Measurements from ENCODE around the gene NCK2.

NCK2 gene

GRCh38 chr2:105872830-105873229 is 128.1 kb downstream of the NCK2 start:
- DNase-seq (ENCODE audit: low spot score), result no peak

GRCh38 chr2:105873281-105873680 is 128.6 kb downstream of the NCK2 start:
- no peak for DNase-seq (ENCODE audit: low spot score)

- DNase-seq (ENCODE audit: low spot score), result peak; percentile 70
Observed at GRCh38 chr2:105873721-105874120, 129.0 kb downstream of the NCK2 start.

DNA sequence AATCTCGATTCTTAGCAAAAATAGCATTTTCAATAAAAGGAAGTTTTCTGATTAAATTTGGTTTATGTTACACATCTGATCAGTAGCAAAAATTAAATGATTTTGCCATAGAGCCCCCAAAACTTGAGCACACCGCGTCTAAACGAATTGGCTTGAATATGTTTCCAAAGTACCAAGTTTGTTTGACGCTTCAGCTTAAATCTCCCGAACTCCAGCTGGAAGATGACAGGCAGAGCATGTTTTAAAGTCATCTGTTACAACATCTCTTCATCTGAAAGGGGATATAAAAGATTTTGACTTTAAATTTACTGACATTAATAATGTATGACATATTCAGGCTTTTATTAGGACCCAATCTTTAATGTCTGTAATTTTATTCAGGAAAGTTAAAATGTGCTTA is 129.8 kb downstream of the NCK2 start:
- DNase-seq (ENCODE audit: low spot score), result no peak

DNA sequence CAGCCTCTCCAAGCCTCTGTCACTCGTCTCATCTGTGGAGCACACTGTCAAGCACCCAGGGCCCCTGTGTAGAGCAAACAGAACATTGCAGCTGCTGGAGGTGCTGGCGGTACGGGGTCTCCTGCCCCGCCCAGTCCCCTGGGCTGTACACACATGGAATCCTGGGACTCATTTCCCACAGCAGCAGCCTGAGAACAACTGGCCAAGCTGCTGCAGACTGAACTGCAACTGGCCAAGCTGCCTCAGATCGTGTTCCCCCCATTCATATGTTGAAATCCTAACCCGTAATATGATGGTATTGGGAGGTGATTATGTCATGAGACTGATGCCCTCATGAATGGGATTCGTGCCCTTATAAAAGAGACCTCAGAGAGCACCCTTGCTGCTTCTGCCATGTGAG is 130.5 kb downstream of the NCK2 start:
- no peak for DNase-seq (ENCODE audit: low spot score)

DNA sequence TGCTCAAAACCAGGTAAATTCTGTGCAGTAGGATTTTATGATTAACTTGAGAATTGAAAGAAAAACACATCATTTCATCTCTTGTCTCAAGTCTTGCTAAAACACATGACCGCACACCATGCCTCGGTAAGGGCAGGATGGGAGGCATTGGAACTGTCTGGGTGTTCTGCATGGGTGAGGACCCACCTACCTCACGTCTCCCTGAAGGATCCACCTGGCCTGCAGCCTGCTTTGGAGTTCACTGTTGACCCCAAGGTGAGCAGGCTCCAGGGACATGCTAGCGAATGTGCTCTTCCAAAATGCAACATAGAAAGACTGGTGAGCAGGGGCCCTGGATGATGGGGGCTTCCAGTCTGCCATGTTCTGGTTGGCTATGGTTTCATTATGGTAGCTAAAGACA is 131.5 kb downstream of the NCK2 start:
- no peak for DNase-seq (ENCODE audit: low spot score)

DNA sequence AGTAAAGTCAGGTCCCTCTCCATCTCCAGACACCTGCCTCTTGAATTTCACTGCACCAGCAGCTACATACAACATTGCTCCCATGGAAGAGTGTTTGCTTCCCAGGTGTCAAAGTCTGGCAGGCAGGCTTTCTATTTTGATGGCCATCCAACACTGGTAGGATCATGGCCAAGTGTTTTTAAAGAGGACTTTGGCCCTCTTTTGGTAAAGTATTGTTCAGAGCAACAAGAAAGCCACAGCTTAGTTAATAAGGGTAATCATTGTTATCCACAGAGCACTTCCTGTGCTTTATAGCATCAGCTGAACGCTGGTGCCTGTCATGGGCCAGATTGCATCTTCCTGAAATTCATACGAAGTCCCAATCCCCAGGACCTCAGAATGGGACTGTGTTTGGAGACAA is 133.2 kb downstream of the NCK2 start:
- DNase-seq (ENCODE audit: low spot score), result no peak

DNA sequence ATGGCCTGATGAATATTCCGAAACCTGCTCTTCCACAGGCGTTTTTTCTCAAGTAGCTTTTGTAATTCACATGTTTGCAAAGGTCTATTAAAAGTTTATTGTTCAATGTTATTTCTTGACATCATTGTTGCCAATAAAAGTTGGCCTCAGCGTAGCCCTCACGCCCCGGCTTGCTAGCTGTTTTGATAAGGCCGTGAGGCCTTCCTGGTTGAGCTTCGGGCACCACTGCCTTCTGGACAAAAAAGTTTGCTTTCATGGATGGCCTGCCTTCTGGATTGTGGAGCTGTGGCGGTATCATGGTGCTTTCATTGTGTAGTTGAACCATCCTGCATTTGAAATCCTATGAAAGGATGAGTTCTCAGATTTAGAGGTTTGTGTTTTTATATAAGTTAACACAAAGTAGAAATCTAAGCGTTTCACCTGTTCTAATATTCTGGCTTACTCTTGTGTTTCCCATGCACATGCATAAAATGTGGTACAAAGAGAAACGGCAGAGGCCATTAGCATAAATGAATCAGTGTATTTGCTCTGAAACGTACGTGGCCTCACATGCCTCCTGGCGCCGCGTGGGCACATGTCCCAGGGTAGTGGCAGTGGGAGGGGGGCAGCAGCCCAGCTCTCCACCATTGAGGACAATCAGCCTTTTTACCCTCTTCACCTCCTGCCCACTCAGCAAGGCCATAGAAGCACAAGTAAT is 134.5 kb downstream of the NCK2 start:
- DNase-seq (ENCODE audit: low spot score), result no peak

GRCh38 chr2:105879803-105880300 is 135.1 kb downstream of the NCK2 start:
- no peak for DNase-seq (ENCODE audit: low spot score)

DNA sequence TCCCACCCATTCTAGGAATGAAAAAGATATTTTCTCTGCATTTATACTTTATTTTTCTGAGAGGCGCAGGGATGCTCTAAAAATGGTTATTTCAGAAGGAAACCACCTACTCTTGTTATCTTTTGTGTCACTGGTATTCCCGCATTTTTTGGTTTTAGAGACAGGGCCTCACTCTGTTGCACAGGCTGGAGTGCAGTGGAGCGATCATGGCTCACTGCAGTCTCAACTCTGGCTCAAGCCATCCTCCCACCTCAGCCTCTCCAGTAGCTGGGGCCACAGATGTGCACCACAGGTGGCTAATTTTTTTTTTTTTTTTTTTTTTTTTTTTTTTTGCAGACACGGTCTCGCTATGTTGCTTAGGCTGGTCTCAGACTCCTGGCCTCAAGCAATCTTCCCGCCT is 135.9 kb downstream of the NCK2 start:
- no peak for DNase-seq (ENCODE audit: low spot score)

- DNase-seq (ENCODE audit: low spot score), result no peak
Observed at GRCh38 chr2:105881286-105882136, 136.8 kb downstream of the NCK2 start.

DNA sequence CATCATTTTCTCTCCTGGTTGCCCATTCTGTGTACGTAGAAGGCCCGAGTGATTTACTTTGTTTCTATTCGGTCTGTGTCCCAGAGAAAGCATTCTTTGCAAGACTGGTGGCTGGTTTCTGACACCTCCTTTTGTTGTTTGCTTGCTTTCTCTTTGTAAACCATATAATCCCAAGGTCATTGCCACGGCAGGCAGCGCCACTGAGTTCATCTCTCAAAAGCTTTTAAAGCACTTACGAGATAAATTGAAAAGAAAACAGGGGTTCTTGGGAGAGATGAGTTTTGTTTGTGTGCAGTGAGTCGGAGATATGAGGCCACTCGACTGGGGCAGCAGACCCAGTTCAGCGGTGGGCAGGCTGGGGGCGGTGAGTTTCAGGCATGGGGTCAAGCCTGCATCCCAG is 137.6 kb downstream of the NCK2 start:
- no peak for DNase-seq (ENCODE audit: low spot score)

- DNase-seq (ENCODE audit: low spot score), result no peak
Observed at GRCh38 chr2:105882920-105883435, 138.3 kb downstream of the NCK2 start.

- no peak for DNase-seq (ENCODE audit: low spot score)
Observed at GRCh38 chr2:105883911-105884694, 139.4 kb downstream of the NCK2 start.

DNA sequence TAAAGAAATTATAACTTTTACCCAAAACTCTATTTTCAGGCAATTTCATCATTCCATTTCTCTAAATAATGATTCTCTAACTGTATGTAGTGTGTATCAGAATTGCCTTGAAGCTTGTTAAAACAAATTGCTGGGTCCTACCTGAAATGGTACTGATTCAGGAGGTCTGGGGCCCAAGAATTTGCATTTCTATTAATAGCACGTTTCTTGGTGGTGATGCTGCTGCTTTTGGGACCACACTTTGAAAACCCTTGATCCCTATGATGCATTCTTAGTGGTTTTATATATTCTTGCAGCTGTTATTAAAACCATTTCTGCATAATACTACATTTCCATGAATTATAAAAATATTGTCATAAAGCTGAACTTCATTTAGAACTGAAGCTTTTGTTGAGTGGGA is 140.7 kb downstream of the NCK2 start:
- DNase-seq (ENCODE audit: low spot score), result no peak

GRCh38 chr2:105886029-105886454 is 141.3 kb downstream of the NCK2 start:
- no peak for DNase-seq (ENCODE audit: low spot score)

GRCh38 chr2:105886687-105887086 is 142.0 kb downstream of the NCK2 start:
- DNase-seq (ENCODE audit: low spot score), result no peak

DNA sequence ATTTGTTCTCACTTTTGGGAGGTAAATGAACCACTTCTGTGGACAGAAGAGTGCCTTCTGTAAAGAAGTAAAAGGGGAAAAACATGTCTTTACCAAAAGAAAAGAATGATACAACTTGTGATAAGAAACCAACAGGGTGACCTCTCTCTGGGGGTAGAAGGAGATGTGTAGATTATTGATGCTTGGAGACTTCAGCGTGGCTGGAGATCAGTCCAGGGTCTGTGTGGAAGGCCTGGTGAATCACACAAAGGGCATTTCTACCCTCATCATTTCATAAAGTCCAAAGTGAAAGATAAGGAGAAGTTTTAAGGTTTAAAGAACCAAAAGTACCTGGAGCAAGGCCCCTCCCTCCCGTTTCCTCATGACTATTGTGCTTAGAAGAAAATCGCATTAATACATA is 142.5 kb downstream of the NCK2 start:
- DNase-seq (ENCODE audit: low spot score), result no peak

GRCh38 chr2:105888625-105889024 is 143.9 kb downstream of the NCK2 start:
- DNase-seq (ENCODE audit: low spot score), result peak; percentile 39

- no peak for DNase-seq (ENCODE audit: low spot score)
Observed at GRCh38 chr2:105889046-105889445, 144.3 kb downstream of the NCK2 start.

- no peak for DNase-seq (ENCODE audit: low spot score)
Observed at GRCh38 chr2:105890111-105890510, 145.4 kb downstream of the NCK2 start.

GRCh38 chr2:105890856-105891255 is 146.1 kb downstream of the NCK2 start:
- DNase-seq (ENCODE audit: low spot score), result no peak

All from activated CD4-positive, alpha-beta T cell treated with anti-CD3 and anti-CD28 coated beads, Interleukin-2, Interleukin-4, amounts not matched to agents 100 ng/mL and 50 ng/mL, durations not matched to agents 16 hours and 8 hours (primary cell).